Erythroblast (primary cell): ENCODE data around the gene ITGB1BP1.

Experiments used
- GATA1 ChIP-seq: IDR thresholded peaks from 2 replicates; pipeline ENCODE4 v1.6.1; 2011; ENCODE audit warnings: low read depth, mild to moderate bottlenecking, control low read depth, low read length, moderate library complexity
- POLR2A ChIP-seq: IDR thresholded peaks from 2 replicates; pipeline ENCODE4 v1.6.1; 2011; ENCODE audit warnings: mild to moderate bottlenecking, low read length

- no peak for TF ChIP-seq POLR2A
- TF ChIP-seq GATA1 = no peak
Observed at GRCh38 chr2:9423922-9424272, 569 bp upstream of the ITGB1BP1 start.
